GM21360 (cell line): ENCODE measurements around the gene TSC22D1.
A peak's percentile ranks its signal among the peaks of the same experiment; 100 is the strongest.
"Not testable (repeated sequence)": the region's sequence is repeated elsewhere in the genome, so short reads cannot be mapped to it uniquely, and the experiment has no call there.

Source experiments
- ATAC-seq: cut with Tn5 transposase; IDR thresholded peaks from one replicate; pipeline ENCODE4 v1.9.1; 2021; ENCODE audit warnings: mild to moderate bottlenecking, moderate library complexity; ENCODE audit not compliant: unreplicated experiment

The TSC22D1 gene

GRCh38 chr13:44573790-44574465 lies 2.2 kb downstream of the TSC22D1 start:
- no peak for ATAC-seq

DNA sequence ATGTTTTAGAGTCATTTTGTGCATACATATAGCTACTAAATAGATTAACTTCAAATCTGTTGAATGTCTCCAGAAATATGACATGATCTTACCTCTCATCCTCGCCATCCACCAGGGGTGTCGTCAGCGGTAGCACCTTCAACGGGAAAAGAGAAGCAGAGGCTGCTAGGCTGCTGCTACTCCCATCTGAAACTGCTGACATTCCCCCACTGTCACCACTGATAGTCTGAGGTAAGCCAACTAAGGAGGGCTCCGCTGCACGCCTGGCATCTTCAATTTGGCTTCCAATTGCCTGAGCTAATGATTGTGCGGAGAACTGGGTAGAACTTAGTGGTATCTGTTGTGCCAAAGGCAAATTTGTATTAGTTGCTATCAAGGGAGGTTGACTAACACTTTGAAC lies 3.1 kb downstream of the TSC22D1 start:
- no peak for ATAC-seq

DNA sequence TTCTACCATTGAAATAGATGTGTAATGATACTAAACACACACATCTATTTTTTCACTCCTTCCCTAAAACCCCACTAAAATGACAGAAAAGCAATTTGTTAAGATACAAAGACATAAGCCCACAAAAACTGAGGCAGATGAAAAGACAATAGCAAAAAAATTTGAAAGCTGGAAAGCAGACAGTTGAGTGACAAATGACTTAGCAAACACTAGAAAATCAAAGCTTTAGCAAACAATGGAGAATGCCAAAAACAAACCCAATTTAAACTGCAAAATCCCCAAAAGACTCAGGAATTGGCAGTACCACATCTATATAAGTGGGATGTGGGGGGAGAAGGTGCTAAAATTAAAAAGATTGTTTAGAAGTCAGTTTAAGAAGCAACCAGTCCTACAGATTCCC lies 9.5 kb downstream of the TSC22D1 start:
- ATAC-seq = no peak

DNA sequence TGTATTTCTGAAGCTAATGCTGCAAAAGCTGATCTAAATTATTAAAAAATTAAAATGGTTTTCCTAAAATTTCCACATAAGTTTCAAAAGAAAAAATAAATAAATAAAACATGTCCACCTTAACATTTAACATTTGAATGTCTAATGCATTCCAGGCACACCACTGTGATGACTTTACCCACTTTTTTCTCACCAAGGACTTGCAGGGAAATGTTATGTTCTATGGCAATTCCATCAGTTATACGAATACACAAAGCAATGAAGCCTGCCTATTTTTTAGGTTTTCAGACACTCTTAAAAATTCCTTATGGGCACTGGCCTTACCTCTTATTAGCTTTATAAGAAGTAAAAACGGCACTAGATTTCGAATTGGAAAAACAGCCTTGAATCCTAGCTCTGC lies 10.2 kb downstream of the TSC22D1 start:
- no peak for ATAC-seq

DNA sequence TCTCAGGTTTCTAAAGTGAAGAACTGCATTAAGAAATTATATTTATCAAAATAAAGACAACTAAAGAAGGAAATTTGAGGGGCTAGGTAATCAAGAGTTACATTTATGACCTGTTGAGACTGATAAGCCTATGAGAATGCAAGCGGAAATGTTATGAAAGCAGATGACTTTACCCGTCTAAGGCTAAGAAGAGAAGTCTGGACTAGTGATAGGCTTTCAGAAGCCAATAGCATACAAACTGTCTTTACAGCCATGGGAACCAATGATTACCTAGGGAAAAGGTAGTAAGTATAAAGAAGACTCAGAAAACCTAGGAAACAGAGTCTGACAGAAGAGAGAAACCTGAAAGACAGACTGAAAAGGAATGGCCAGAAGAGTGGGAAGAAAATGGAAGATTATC lies 11.2 kb downstream of the TSC22D1 start:
- ATAC-seq = no peak

- not testable (repeated sequence) for ATAC-seq
Observed at GRCh38 chr13:44562853-44563252, 13.3 kb downstream of the TSC22D1 start.

DNA sequence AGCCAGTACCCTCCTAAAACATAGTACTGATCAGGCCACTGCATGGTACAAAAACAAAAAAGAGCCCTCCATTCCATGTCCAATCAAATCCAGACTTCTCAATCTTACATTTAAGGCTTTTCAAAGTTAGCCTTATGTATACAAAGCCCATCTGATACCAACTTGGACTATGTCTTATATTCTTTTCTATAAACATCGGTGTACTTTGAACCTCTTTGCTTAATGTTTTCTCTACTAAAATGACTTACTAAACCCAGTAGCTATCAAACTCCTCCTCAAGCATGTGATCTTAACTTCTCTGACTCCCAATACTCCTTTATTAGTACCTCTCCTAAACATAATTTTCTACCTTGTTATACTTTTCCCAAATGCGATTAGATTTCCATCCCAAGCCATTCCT lies 14.8 kb downstream of the TSC22D1 start:
- no peak for ATAC-seq

GRCh38 chr13:44557986-44558385 lies 18.1 kb downstream of the TSC22D1 start:
- ATAC-seq = no peak

GRCh38 chr13:44555207-44555606 lies 20.9 kb downstream of the TSC22D1 start:
- no peak for ATAC-seq

GRCh38 chr13:44549476-44549875 lies 26.7 kb downstream of the TSC22D1 start:
- no peak for ATAC-seq

DNA sequence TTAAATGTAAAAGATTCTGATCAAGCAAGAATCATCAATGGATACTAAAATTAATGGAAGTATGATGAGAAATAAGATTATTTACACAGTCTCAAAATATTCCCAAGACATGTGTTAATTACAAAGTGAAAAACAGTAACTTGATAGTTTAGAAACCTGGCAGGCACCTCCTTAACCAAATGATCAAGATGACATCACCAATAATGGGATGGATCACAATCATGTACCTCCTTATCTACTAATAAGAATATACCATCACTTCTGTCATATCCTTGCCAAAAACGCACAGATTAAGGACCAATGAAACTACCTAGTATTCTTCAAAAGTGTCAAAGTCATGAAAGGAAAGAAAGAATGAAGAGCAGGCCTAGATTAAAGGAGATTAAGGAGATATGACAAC lies 30.0 kb downstream of the TSC22D1 start:
- no peak for ATAC-seq

DNA sequence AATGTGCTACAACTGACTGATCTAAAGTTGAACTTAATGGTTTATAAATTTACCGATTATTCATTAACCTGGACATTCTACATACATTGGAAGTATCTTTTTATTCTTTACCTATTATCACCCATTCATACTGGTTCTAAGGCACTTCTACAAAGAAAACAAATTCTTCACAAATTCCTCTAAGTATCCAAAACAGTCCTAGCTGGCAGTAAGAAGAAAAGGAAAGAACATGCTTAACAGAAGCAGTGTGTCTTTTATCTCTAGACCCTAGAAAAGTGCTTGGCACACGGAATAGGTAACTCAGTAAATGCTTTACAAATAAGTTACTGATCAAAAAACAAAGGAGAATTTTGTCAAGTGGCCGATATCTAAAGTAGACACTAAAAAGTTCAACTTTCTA lies 32.8 kb downstream of the TSC22D1 start:
- ATAC-seq = no peak

GRCh38 chr13:44542361-44542760 lies 33.8 kb downstream of the TSC22D1 start:
- no peak for ATAC-seq

- no peak for ATAC-seq
Observed at GRCh38 chr13:44541601-44542000, 34.5 kb downstream of the TSC22D1 start.

- ATAC-seq = no peak
Observed at GRCh38 chr13:44540761-44541434, 35.2 kb downstream of the TSC22D1 start.

GRCh38 chr13:44537248-44537647 lies 38.9 kb downstream of the TSC22D1 start:
- no peak for ATAC-seq

DNA sequence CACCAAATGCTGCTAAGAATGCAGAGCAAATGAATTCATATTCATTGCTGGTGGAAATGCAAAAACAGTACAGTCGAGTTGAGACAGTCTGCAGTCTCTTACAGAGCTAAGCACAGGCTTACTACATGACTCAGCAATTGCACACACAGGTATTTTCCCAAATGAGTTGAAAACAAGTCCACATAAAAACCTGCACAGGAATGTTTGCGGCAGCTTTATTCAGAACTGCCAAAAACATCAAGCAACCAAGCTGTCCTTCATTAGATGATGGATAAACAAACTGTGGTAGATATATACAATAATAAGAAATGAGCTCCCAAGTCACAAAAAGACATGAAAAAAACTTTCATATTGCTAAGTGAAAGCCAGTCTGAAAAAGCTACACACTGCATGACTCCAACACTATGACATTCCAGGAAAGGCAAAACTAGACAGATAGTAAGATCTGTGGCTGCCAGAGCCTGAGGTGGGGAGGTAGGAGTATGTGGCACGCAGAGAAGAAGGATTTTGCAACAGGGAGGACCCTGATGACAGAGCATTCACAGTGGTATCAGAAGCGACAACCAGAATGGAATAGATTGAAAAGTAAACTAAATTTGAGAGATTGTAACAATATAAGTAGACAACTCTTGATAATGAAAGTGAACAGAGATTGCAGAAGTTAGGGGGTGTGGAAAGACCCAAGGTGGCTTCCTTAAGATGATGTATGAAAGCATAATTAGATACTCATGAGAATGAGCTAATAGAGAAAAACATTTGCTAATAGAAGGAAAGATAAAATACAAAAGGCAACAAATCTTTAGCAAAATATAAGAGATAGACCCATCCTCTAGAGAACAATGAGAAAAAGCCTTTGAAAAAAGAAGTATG lies 52.7 kb downstream of the TSC22D1 start:
- peak; percentile 64 for ATAC-seq

GRCh38 chr13:44519642-44520041 lies 56.5 kb downstream of the TSC22D1 start:
- ATAC-seq = no peak

- ATAC-seq = no peak
Observed at GRCh38 chr13:44516771-44517170, 59.4 kb downstream of the TSC22D1 start.

- no peak for ATAC-seq
Observed at GRCh38 chr13:44514278-44514677, 61.9 kb downstream of the TSC22D1 start.

- not testable (repeated sequence) for ATAC-seq
Observed at GRCh38 chr13:44509853-44510252, 66.3 kb downstream of the TSC22D1 start.
